ENCODE measurements around the gene RFT1. TPM values are rescaled to one million over a fixed set of nuclear protein-coding genes. Genes with fewer than 3 reads are reported as not detected.
"Not testable (repeated sequence)": the region's sequence is repeated elsewhere in the genome, so short reads cannot be mapped to it uniquely, and the experiment has no call there.

RFT1 gene
- total and polyA plus RNA-seq, 4 donors: 5.0 to 16.6 (median 8.8) TPM

- WGBS, 2 donors: 91 to 95% methylated on average over 20 of the region's 20 CpGs
- peak in 1 of 2 donors; percentile 46 for DNase-seq
- H3K4me1 ChIP-seq (ENCODE audit: control insufficient read depth in 1 of 2, insufficient read depth in 2 of 2, low read length in 2 of 2): no peaks in the 10 kb centered on the region
- no peak overlapping the region for H3K4me3 ChIP-seq (ENCODE audit: low read length in 2 of 2)
- intact Hi-C loops (cut with DNase I): no loop called here
- no peaks in the 10 kb centered on the region for H3K27me3 ChIP-seq (ENCODE audit: control insufficient read depth in 1 of 2, insufficient read depth in 2 of 2, low read length in 1 of 2)
- no peak for ATAC-seq (ENCODE audit: low FRiP score)
- H3K27ac ChIP-seq (ENCODE audit: low read depth in 1 of 2, low read length in 2 of 2): no peak overlapping the region
- H3K9me3 ChIP-seq (ENCODE audit: control insufficient read depth, low read length): no peaks in the 10 kb centered on the region
- no peaks in the 10 kb centered on the region for H3K36me3 ChIP-seq (ENCODE audit: control insufficient read depth in 1 of 2, insufficient read depth in 2 of 2, low read length in 1 of 2)
Measured at GRCh38 chr3:53151870-53152660, 21.8 kb upstream of the RFT1 start.

GRCh38 chr3:53151465-53151864 is 21.2 kb upstream of the RFT1 start:
- no peak overlapping the region for H3K4me3 ChIP-seq (ENCODE audit: low read length in 2 of 2)
- no peaks in the 10 kb centered on the region for H3K9me3 ChIP-seq (ENCODE audit: control insufficient read depth, low read length)
- intact Hi-C loops (cut with DNase I): no loop called here
- no peaks in the 10 kb centered on the region for H3K36me3 ChIP-seq (ENCODE audit: control insufficient read depth in 1 of 2, insufficient read depth in 2 of 2, low read length in 1 of 2)
- DNase-seq: no peak
- ATAC-seq (ENCODE audit: low FRiP score): no peak
- no peaks in the 10 kb centered on the region for H3K27me3 ChIP-seq (ENCODE audit: control insufficient read depth in 1 of 2, insufficient read depth in 2 of 2, low read length in 1 of 2)
- no peak overlapping the region for H3K27ac ChIP-seq (ENCODE audit: low read depth in 1 of 2, low read length in 2 of 2)
- H3K4me1 ChIP-seq (ENCODE audit: control insufficient read depth in 1 of 2, insufficient read depth in 2 of 2, low read length in 2 of 2): no peaks in the 10 kb centered on the region
- WGBS, 2 donors: 94% methylated on average over 5 of the region's 5 CpGs

- H3K27ac ChIP-seq (ENCODE audit: low read depth in 1 of 2, low read length in 2 of 2); ATAC-seq (ENCODE audit: low FRiP score); H3K4me3 ChIP-seq (ENCODE audit: low read length in 2 of 2); H3K9me3 ChIP-seq (ENCODE audit: control insufficient read depth, low read length); H3K27me3 ChIP-seq (ENCODE audit: control insufficient read depth in 1 of 2, insufficient read depth in 2 of 2, low read length in 1 of 2); intact Hi-C loops (cut with DNase I); H3K36me3 ChIP-seq (ENCODE audit: control insufficient read depth in 1 of 2, insufficient read depth in 2 of 2, low read length in 1 of 2); H3K4me1 ChIP-seq (ENCODE audit: control insufficient read depth in 1 of 2, insufficient read depth in 2 of 2, low read length in 2 of 2): not testable (repeated sequence)
- peak in 1 of 2 donors; percentile 13 for DNase-seq
- WGBS, 2 donors: 94 to 96% methylated on average over 9 of the region's 9 CpGs
Measured at GRCh38 chr3:53151086-53151438, 20.8 kb upstream of the RFT1 start.

DNA sequence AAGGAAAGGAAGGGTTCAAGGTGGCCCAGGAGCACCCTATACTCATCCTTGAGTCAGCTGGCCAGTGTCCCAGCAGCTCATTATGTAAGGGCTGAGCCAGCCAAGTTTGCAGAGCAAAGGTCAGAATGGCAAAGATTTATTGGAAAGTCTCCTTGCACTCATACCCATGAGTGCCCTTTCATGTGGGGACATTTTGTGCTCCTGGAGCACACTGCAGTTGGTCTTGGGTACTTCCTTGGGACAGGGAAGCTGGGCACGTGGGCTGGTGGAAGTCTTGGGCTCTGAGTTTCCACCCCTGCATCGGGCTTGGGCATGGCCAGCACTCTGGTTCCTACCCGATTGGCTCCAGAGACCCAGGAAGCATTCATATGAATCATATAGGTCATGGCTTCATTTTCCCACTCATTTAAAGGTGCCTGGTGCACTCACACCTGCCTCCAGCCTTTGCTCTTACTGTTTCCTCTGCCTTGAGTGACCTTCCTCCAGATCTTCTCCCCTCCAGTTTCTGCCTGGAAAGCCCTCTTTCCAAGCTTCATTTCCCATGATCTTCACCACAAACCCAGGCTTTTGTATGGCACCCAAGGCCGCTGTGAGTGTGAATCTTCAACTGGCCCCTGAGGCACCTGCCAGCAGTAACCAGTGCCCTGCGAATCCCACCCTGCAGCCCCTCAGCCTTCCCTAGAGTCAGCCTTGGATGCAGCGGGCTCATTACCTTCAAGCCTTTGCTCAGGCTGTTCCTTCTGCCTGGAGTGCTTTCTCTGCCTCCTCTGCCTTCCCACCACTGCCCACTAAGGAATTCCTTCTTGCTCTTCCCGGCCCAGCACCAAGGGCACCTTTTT is 20.2 kb upstream of the RFT1 start:
- no peak for ATAC-seq (ENCODE audit: low FRiP score)
- intact Hi-C loops (cut with DNase I): no loop called here

GRCh38 chr3:53149699-53150098 is 19.5 kb upstream of the RFT1 start:
- ATAC-seq (ENCODE audit: low FRiP score): no peak
- no peak overlapping the region for H3K27ac ChIP-seq (ENCODE audit: low read depth in 1 of 2, low read length in 2 of 2)
- intact Hi-C loops (cut with DNase I): no loop called here
- peak in 1 of 2 donors; percentile 34 for DNase-seq
- no peak overlapping the region for H3K4me3 ChIP-seq (ENCODE audit: low read length in 2 of 2)
- no peaks in the 10 kb centered on the region for H3K4me1 ChIP-seq (ENCODE audit: control insufficient read depth in 1 of 2, insufficient read depth in 2 of 2, low read length in 2 of 2)
- H3K36me3 ChIP-seq (ENCODE audit: control insufficient read depth in 1 of 2, insufficient read depth in 2 of 2, low read length in 1 of 2): no peaks in the 10 kb centered on the region
- H3K27me3 ChIP-seq (ENCODE audit: control insufficient read depth in 1 of 2, insufficient read depth in 2 of 2, low read length in 1 of 2): no peaks in the 10 kb centered on the region
- 90 to 97% methylated on average over 4 of the region's 4 CpGs for WGBS, 2 donors
- no peaks in the 10 kb centered on the region for H3K9me3 ChIP-seq (ENCODE audit: control insufficient read depth, low read length)

More for the DNA sequence above, 20.2 kb upstream of the RFT1 start:
- Histone ChIP-seq H3K36me3 (ENCODE audit: control insufficient read depth in 1 of 2, insufficient read depth in 2 of 2, low read length in 1 of 2) (no peaks in the 10 kb centered on the region), H3K27me3 (ENCODE audit: control insufficient read depth in 1 of 2, insufficient read depth in 2 of 2, low read length in 1 of 2) (no peaks in the 10 kb centered on the region), H3K9me3 (ENCODE audit: control insufficient read depth, low read length) (no peaks in the 10 kb centered on the region), H3K4me1 (ENCODE audit: control insufficient read depth in 1 of 2, insufficient read depth in 2 of 2, low read length in 2 of 2) (no peaks in the 10 kb centered on the region), H3K27ac (ENCODE audit: low read depth in 1 of 2, low read length in 2 of 2) (no peak overlapping the region), H3K4me3 (ENCODE audit: low read length in 2 of 2) (no peak overlapping the region)
- DNase-seq: peak; percentile 56 to 59
- WGBS, 2 donors: 87 to 89% methylated on average over 7 of the region's 7 CpGs

GRCh38 chr3:53149006-53149690 is 18.9 kb upstream of the RFT1 start:
- Histone ChIP-seq H3K4me3 (ENCODE audit: low read length in 2 of 2) (no peak overlapping the region), H3K4me1 (ENCODE audit: control insufficient read depth in 1 of 2, insufficient read depth in 2 of 2, low read length in 2 of 2) (no peaks in the 10 kb centered on the region), H3K9me3 (ENCODE audit: control insufficient read depth, low read length) (no peaks in the 10 kb centered on the region), H3K27me3 (ENCODE audit: control insufficient read depth in 1 of 2, insufficient read depth in 2 of 2, low read length in 1 of 2) (no peaks in the 10 kb centered on the region), H3K27ac (ENCODE audit: low read depth in 1 of 2, low read length in 2 of 2) (no peak overlapping the region), H3K36me3 (ENCODE audit: control insufficient read depth in 1 of 2, insufficient read depth in 2 of 2, low read length in 1 of 2) (no peaks in the 10 kb centered on the region)
- ATAC-seq (ENCODE audit: low FRiP score) (no peak), DNase-seq (peak in 1 of 2 donors; percentile 39)
- WGBS, 2 donors: 92% methylated on average over 13 of the region's 13 CpGs
- intact Hi-C loops (cut with DNase I): no loop called here

GRCh38 chr3:53147903-53148400 is 17.7 kb upstream of the RFT1 start:
- DNase-seq (peak in 1 of 2 donors; percentile 34), ATAC-seq (ENCODE audit: low FRiP score) (no peak)
- H3K4me1 ChIP-seq (ENCODE audit: control insufficient read depth in 1 of 2, insufficient read depth in 2 of 2, low read length in 2 of 2): no peaks in the 10 kb centered on the region
- intact Hi-C loops (cut with DNase I): no loop called here
- H3K4me3 ChIP-seq (ENCODE audit: low read length in 2 of 2): no peak overlapping the region
- H3K27me3 ChIP-seq (ENCODE audit: control insufficient read depth in 1 of 2, insufficient read depth in 2 of 2, low read length in 1 of 2): no peaks in the 10 kb centered on the region
- no peak overlapping the region for H3K27ac ChIP-seq (ENCODE audit: low read depth in 1 of 2, low read length in 2 of 2)
- no peaks in the 10 kb centered on the region for H3K9me3 ChIP-seq (ENCODE audit: control insufficient read depth, low read length)
- WGBS, 2 donors: 91% methylated on average over 2 of the region's 2 CpGs
- H3K36me3 ChIP-seq (ENCODE audit: control insufficient read depth in 1 of 2, insufficient read depth in 2 of 2, low read length in 1 of 2): no peaks in the 10 kb centered on the region

DNA sequence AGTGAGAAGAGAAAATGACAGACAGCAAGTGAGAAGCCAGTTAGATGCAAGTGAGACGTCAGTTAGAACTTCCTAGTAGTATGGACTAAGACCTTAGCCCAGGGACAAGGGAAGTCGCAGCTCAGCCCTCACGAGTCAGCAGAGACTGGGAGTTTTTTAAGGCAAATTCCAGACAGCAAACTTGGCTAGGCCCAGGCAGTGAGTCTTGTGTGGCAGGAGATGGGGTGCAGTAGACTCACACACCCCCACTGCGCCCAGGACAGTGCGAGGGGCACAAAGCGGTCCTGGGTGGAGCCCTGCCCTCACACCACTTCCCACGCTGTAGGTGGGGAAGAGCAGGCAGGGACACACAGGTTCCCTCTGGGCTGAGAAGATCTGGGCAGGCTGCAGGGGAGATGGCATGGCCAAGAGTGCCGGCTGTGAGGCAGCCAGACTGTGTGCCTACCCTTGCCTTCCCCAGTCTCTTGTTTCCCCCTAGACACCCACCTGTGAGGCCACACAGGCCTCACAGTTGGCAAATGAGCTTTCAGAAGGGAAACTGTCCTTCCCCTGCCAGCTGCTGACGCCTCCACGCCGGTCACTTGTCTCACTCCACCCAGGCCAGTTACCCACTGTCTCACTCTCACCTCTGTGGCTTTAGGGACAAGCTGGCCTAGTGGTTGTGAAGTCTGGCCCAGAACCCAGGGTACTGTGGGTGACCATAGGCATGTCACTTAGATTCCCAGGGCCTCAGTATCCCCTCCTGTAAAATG is 17.1 kb upstream of the RFT1 start:
- ATAC-seq (ENCODE audit: low FRiP score) (no peak), DNase-seq (peak in 1 of 2 donors; percentile 53)
- Histone ChIP-seq H3K27ac (ENCODE audit: low read depth in 1 of 2, low read length in 2 of 2) (no peak overlapping the region), H3K4me3 (ENCODE audit: low read length in 2 of 2) (no peak overlapping the region), H3K9me3 (ENCODE audit: control insufficient read depth, low read length) (no peaks in the 10 kb centered on the region), H3K36me3 (ENCODE audit: control insufficient read depth in 1 of 2, insufficient read depth in 2 of 2, low read length in 1 of 2) (no peaks in the 10 kb centered on the region), H3K4me1 (ENCODE audit: control insufficient read depth in 1 of 2, insufficient read depth in 2 of 2, low read length in 2 of 2) (no peaks in the 10 kb centered on the region), H3K27me3 (ENCODE audit: control insufficient read depth in 1 of 2, insufficient read depth in 2 of 2, low read length in 1 of 2) (no peaks in the 10 kb centered on the region)
- intact Hi-C loops (cut with DNase I): no loop called here
- 78 to 81% methylated on average over 11 of the region's 11 CpGs for WGBS, 2 donors
